SW480 (cell line): ENCODE results near the gene ZNF106.

Experiments used
- DNase-seq: peaks from one replicate; pipeline ENCODE4 v3.0.0-alpha.2; 2016; ENCODE audit warnings: low spot score

ZNF106 gene

GRCh38 chr15:42367041-42367440, 123.9 kb downstream of the ZNF106 start:
- no peak for DNase-seq

GRCh38 chr15:42365921-42366550, 124.9 kb downstream of the ZNF106 start:
- DNase-seq: no peak

- DNase-seq: no peak
These were observed 126.4 kb downstream of the ZNF106 start for GRCh38 chr15:42364529-42364928.

GRCh38 chr15:42363942-42364341, 127.0 kb downstream of the ZNF106 start:
- no peak for DNase-seq

GRCh38 chr15:42363487-42363886, 127.5 kb downstream of the ZNF106 start:
- DNase-seq: no peak
